OCI-LY1 (cell line): ENCODE measurements around the gene TMEM184B.

Source experiments
- H2AFZ ChIP-seq: fragments of 200-600 bp; sonication (generic), shearing (Covaris generic); 2 replicates; pipeline ENCODE4 v1.6.0; 2014; ENCODE audit warnings: antibody characterized with exemption, mild to moderate bottlenecking, low read length
- H3F3A ChIP-seq: fragments of 200-600 bp; sonication (generic), shearing (Covaris generic); 2 replicates; pipeline ENCODE4 v1.6.0; 2014; ENCODE audit warnings: mild to moderate bottlenecking, antibody characterized with exemption, low read length, moderate library complexity; ENCODE audit not compliant: insufficient read depth
- H3K27ac ChIP-seq: fragments of 200-600 bp; sonication (generic); 2 replicates; pipeline ENCODE4 v1.5.1; 2014; ENCODE audit warnings: low read length, mixed run types, mild to moderate bottlenecking, low read depth; ENCODE audit not compliant: poor library complexity, severe bottlenecking
- H3K27me3 ChIP-seq: fragments of 200-600 bp; sonication (generic); 2 replicates; pipeline ENCODE4 v1.6.0; 2014; ENCODE audit warnings: antibody characterized with exemption, mild to moderate bottlenecking, low read length, moderate library complexity; ENCODE audit not compliant: insufficient read depth
- H3K36me3 ChIP-seq: fragments of 200-600 bp; sonication (generic); 2 replicates; pipeline ENCODE4 v1.6.1; 2014; ENCODE audit warnings: mild to moderate bottlenecking, antibody characterized with exemption, low read length, moderate library complexity, mixed read lengths; ENCODE audit not compliant: insufficient read depth
- H3K4me1 ChIP-seq: fragments of 200-600 bp; sonication (generic); 2 replicates; pipeline ENCODE4 v1.5.1; 2014; ENCODE audit warnings: mild to moderate bottlenecking, low read length, moderate library complexity; ENCODE audit not compliant: insufficient read depth, severe bottlenecking
- H3K4me2 ChIP-seq: fragments of 200-600 bp; sonication (generic), shearing (Covaris generic); 2 replicates; pipeline ENCODE4 v1.6.1; 2014; ENCODE audit warnings: low read length
- H3K4me3 ChIP-seq: fragments of 200-600 bp; sonication (generic); 2 replicates; pipeline ENCODE4 v1.5.1; 2014; ENCODE audit warnings: low read length, low read depth, mild to moderate bottlenecking, mixed read lengths; ENCODE audit not compliant: poor library complexity, severe bottlenecking
- H3K79me2 ChIP-seq: fragments of 200-600 bp; shearing (Covaris generic); 2 replicates; pipeline ENCODE4 v1.6.1; 2016; ENCODE audit warnings: mixed run types, low read length, mixed read lengths; ENCODE audit not compliant: insufficient read depth
- H3K9ac ChIP-seq: fragments of 200-600 bp; sonication (generic), shearing (Covaris generic); 2 replicates; pipeline ENCODE4 v1.6.1; 2014; ENCODE audit warnings: mild to moderate bottlenecking, low read length, mixed read lengths
- H3K9me2 ChIP-seq: fragments of 200-600 bp; sonication (generic), shearing (Covaris generic); 2 replicates; pipeline ENCODE4 v1.6.1; 2014; ENCODE audit warnings: low read depth, mild to moderate bottlenecking, low read length, mixed read lengths
- H3K9me3 ChIP-seq: fragments of 200-600 bp; shearing (Covaris generic); 2 replicates; pipeline ENCODE4 v1.6.1; 2014; ENCODE audit warnings: low read length, mixed read lengths
- H4K20me1 ChIP-seq: fragments of 200-600 bp; sonication (generic), shearing (Covaris generic); 2 replicates; pipeline ENCODE4 v1.6.0; 2016; ENCODE audit warnings: mild to moderate bottlenecking, low read length; ENCODE audit not compliant: insufficient read depth
- EZH2 ChIP-seq: fragments of 200-600 bp; sonication (generic), shearing (Covaris generic); IDR thresholded peaks from 2 replicates; pipeline ENCODE4 v1.8.0; 2017; ENCODE audit warnings: borderline replicate concordance, mixed run types, mild to moderate bottlenecking, antibody characterized with exemption, low read length, moderate library complexity, mixed read lengths
- TF ChIP-seq, protein P1 (sequence below): fragments of 200-600 bp; sonication (generic), shearing (Covaris generic); IDR thresholded peaks from 2 replicates; pipeline ENCODE4 v1.5.1; 2017; ENCODE audit warnings: mild to moderate bottlenecking, antibody characterized with exemption, low read length, moderate library complexity, mixed read lengths

TMEM184B gene

DNA sequence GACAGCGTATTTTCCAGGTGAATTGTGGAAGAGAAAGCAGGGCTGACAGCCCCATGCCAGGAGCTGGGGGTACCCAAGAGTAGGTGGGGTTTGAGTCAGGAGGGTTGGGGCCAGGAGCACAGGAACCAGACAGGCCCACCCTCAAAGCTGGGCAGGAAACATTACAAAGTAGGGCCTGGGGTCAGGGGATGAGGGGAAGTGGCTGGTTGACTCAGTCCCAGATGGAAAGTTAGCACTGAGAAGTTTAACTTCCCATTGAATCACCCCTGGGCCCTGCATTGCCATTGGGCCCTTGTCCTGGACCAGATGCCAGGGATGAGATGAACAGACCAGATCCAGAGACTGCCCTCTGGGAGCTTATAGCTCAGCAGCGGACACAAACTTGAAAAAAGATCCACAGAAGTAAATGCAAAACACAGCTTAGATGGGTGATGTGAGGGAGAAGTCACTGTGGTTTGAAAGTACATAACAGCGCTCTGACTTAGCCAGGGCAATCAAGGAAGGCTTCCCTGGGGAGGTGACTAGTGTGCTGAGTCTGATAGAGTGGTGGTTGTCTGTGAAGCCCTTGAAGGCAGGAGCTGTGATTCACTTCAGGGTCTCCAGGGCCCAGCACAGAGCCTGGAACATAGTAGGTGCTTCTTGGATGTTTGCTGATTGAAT is 68.8 kb downstream of the TMEM184B start:
- TF ChIP-seq EZH2, result no peak
- TF ChIP-seq, protein P1, sequence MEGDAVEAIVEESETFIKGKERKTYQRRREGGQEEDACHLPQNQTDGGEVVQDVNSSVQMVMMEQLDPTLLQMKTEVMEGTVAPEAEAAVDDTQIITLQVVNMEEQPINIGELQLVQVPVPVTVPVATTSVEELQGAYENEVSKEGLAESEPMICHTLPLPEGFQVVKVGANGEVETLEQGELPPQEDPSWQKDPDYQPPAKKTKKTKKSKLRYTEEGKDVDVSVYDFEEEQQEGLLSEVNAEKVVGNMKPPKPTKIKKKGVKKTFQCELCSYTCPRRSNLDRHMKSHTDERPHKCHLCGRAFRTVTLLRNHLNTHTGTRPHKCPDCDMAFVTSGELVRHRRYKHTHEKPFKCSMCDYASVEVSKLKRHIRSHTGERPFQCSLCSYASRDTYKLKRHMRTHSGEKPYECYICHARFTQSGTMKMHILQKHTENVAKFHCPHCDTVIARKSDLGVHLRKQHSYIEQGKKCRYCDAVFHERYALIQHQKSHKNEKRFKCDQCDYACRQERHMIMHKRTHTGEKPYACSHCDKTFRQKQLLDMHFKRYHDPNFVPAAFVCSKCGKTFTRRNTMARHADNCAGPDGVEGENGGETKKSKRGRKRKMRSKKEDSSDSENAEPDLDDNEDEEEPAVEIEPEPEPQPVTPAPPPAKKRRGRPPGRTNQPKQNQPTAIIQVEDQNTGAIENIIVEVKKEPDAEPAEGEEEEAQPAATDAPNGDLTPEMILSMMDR, result no peak
- Histone ChIP-seq H3K27me3 (no peaks in the 10 kb centered on the region), H3K9me2 (no peaks in the 10 kb centered on the region), H3K4me3 (no peak overlapping the region), H3F3A (no peaks in the 10 kb centered on the region), H3K36me3 (no peaks in the 10 kb centered on the region), H3K9me3 (no peaks in the 10 kb centered on the region), H3K79me2 (no peaks in the 10 kb centered on the region), H3K4me2 (no peak overlapping the region), H3K27ac (no peak overlapping the region), H3K4me1 (peaks cover 27% of the 10 kb centered on the region), H2AFZ (no peak overlapping the region), H4K20me1 (no peaks in the 10 kb centered on the region), H3K9ac (no peak overlapping the region)

- peak overlapping the region; percentile 84 for H3K4me2 ChIP-seq
- no peaks in the 10 kb centered on the region for H3K79me2 ChIP-seq
- no peaks in the 10 kb centered on the region for H3F3A ChIP-seq
- H3K27ac ChIP-seq, result no peak overlapping the region
- no peaks in the 10 kb centered on the region for H3K9me3 ChIP-seq
- peak overlapping the region; percentile 78 for H3K4me3 ChIP-seq
- H4K20me1 ChIP-seq, result no peaks in the 10 kb centered on the region
- TF ChIP-seq EZH2, result no peak
- TF ChIP-seq, protein P1, result no peak
- H3K4me1 ChIP-seq, result peaks cover 27% of the 10 kb centered on the region
- H3K27me3 ChIP-seq, result no peaks in the 10 kb centered on the region
- no peaks in the 10 kb centered on the region for H3K9me2 ChIP-seq
- no peaks in the 10 kb centered on the region for H3K36me3 ChIP-seq
- no peak overlapping the region for H2AFZ ChIP-seq
- peak overlapping the region; percentile 57; the same call in 1 of the 2 replicates for H3K9ac ChIP-seq
These were observed 69.6 kb downstream of the TMEM184B start for GRCh38 chr22:38203090-38203810.

- Histone ChIP-seq H3K9ac (peak overlapping the region; percentile 57), H3K4me1 (peaks cover 27% of the 10 kb centered on the region), H2AFZ (no peak overlapping the region), H3K4me2 (peak overlapping the region; percentile 84), H3K79me2 (no peaks in the 10 kb centered on the region), H3K36me3 (no peaks in the 10 kb centered on the region), H3K4me3 (peak overlapping the region; percentile 78), H3F3A (no peaks in the 10 kb centered on the region), H3K27me3 (no peaks in the 10 kb centered on the region), H3K27ac (no peak overlapping the region), H3K9me2 (no peaks in the 10 kb centered on the region), H4K20me1 (no peaks in the 10 kb centered on the region), H3K9me3 (no peaks in the 10 kb centered on the region)
- no peak for TF ChIP-seq EZH2
- TF ChIP-seq, protein P1, result no peak
These were observed 70.2 kb downstream of the TMEM184B start for GRCh38 chr22:38202437-38203089.
